ENCODE results near the gene CCNQ.
A peak's percentile ranks its signal among the peaks of the same experiment; 100 is the strongest.

The CCNQ gene

DNA sequence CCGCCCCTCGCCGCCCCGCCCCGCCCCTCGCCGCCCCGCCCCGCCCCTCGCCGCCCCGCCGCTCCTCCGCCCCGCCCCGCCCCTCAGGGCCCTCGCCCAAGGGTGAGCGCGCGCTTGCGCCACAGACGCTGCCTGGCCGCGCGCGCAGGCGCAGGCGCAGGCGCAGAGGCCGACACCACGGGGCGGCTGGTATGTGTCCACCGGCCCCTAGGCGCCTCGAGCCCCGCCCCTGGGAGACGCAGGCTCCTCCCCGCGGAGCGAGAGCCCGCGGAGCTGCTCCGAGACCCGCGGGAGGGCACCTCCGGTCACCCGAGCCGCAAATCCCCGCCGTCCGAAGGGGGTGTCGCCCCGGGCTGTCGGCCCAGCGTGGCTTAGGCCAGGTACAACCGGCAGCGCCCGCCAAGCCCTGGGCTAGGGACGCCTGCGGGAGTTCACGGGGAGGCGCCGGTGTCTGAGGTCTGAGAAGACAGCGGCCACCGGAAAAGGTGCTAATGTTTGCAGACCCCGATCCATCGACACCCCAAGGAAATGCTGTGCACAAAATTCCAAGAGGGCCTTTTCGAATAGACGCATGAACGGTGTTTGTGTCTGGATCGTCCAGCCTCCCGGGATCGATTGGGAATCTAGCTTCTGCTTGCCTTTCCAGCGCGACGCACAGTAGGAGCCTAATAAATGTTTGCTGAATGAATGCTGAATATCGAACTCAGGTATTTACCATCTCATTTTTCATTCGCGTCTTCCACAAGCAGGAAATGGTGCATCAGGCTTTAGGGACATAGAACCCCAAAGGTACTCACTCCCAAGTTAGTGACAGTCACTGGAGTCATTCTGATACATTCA is 473 bp upstream of the CCNQ start:
- DNase-seq (ENCODE audit: low read depth in 1 of 2, low spot score in 1 of 2): peak; percentile 73 to 79

- no peak for DNase-seq (ENCODE audit: low read depth in 1 of 2, low spot score in 1 of 2)
Measured at GRCh38 chrX:153596981-153597750, 1.8 kb downstream of the CCNQ start.

GRCh38 chrX:153595859-153596857 is 2.8 kb downstream of the CCNQ start:
- DNase-seq (ENCODE audit: low read depth in 1 of 2, low spot score in 1 of 2): no peak

GRCh38 chrX:153595387-153595786 is 3.6 kb downstream of the CCNQ start:
- DNase-seq (ENCODE audit: low read depth in 1 of 2, low spot score in 1 of 2): no peak

DNA sequence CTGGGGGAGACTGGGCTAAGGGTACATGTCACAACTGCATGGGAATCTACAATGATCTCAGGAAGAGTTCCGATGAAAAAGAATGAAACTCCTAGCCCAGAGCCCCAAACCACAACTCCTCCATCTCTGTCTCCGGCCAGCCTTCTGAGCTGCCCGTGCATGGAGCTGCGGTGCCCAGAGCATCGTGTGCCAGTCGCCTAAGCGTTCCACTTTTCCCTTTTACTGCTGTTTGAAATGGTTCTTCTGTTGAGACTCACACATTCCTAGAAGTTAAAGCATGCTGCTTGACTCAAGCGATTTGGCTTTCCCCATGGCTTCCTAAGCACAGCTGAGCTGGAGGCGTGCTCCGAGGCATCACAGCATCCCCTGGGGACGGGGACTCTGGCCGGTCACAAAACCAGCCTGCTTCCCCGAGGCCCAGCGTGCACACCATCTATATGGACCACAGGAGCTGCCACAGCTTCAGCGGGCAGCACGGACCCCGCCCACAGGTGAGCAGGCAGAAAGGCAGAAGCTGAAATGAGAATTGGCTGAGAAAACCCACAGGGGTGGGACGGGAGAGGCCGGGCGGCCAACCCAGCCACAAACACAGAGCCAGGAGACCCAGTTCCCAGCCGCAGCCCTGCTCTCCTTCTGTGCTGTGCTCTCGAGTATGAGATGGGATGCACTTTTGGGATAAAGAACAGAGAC is 5.0 kb downstream of the CCNQ start:
- no peak for DNase-seq (ENCODE audit: low read depth in 1 of 2, low spot score in 1 of 2)

- no peak for DNase-seq (ENCODE audit: low read depth in 1 of 2, low spot score in 1 of 2)
Measured at GRCh38 chrX:153592966-153593688, 5.8 kb downstream of the CCNQ start.

DNA sequence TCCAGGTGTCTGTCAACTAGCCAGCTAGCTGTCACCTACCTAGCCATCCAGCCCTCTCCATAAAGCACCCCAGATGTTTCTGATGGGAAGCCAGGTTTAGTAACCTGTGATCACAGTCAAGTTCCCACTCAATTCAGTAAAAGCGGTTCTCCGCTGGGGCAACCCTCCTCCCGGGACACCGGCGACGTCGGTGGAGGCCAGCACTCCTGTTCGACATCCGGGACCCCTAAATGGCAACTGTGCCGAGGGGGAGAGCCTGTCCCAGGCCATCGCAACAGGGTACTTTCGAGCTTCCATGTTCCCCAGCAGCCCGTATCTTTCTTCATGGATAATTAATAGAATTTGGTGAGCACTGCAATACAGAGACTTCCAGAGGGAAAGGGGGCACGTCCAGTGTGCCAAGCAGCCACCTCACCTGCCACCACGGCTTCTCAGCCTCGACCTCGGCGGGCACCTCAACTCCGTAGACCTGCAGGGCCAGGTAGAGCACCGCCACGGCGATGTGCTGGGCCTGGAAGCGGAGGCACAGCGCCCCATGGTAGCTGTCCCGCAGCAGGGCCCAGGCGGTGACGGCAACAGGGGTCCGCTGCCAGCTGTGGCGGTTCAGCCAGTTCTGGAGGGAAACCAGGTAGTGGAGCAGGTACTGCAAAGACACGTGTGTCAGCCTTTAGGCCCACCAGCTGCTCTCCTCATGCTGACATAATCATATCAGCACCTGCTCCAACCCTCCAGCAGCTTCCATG is 6.7 kb downstream of the CCNQ start:
- DNase-seq (ENCODE audit: low read depth in 1 of 2, low spot score in 1 of 2): no peak

GRCh38 chrX:153590961-153591956 is 7.7 kb downstream of the CCNQ start:
- no peak for DNase-seq (ENCODE audit: low read depth in 1 of 2, low spot score in 1 of 2)

- DNase-seq (ENCODE audit: low read depth in 1 of 2, low spot score in 1 of 2): no peak
Measured at GRCh38 chrX:153588782-153589446, 10.0 kb downstream of the CCNQ start.

- DNase-seq (ENCODE audit: low read depth in 1 of 2, low spot score in 1 of 2): no peak
Measured at GRCh38 chrX:153588021-153588781, 10.7 kb downstream of the CCNQ start.

DNA sequence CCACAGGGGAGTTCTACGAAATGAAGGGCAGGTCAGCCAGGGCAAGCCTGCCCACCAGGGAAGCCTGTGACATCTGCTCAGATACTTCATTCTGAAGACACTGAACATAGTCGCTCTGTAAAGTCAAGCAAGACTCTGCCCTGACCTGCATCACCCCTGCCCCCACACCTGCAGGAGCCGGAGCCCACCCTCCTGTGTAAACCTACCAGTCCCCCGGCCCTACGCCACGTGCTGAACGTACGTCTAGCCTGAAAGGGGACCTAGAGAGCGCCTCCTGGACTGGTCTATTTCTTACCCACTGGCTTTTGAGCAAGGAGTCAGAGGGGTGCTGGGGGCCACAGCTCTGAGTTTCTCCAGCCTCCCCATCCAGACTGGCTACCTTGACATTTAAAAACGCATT is 11.6 kb downstream of the CCNQ start:
- no peak for DNase-seq (ENCODE audit: low read depth in 1 of 2, low spot score in 1 of 2)

- DNase-seq (ENCODE audit: low read depth in 1 of 2, low spot score in 1 of 2): no peak
Measured at GRCh38 chrX:153585827-153586226, 13.1 kb downstream of the CCNQ start.

GRCh38 chrX:153583433-153583832 is 15.5 kb downstream of the CCNQ start:
- no peak for DNase-seq (ENCODE audit: low read depth in 1 of 2, low spot score in 1 of 2)

- DNase-seq (ENCODE audit: low read depth in 1 of 2, low spot score in 1 of 2): peak; percentile 23 to 44
Measured at GRCh38 chrX:153582896-153583295, 16.0 kb downstream of the CCNQ start.

DNA sequence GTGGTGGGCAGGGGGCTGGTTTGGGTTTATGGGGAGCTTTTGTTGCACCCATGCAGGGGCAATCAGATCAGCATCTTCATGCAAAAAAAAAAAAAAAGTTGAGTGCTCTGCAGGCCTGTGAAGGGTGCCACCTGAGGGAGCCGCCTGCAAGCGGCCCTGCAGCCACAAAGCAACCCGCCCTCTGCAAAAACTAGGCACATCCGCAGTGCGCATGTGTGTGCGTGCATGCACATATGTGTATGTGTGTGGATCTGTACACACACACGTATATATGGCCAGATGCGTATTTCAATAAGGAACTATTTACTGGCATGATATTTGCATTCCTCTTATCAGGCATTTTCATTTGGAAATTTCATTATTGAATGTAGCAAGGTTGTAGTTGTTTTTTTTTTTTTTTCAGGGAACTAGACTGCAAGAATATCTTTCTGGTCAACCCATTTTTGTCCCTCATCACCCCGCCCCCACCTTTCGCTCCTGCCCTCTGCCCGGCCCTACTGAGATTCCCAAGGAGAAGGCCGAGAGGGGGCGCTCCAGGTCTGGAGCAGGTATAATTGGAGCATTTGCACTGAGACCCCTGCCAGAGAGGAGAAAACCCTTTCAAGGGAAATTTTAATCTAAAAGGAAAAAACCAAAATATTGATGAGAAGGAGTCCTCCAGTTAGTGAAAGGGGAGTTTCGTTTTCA is 18.1 kb downstream of the CCNQ start:
- no peak for DNase-seq (ENCODE audit: low read depth in 1 of 2, low spot score in 1 of 2)

DNA sequence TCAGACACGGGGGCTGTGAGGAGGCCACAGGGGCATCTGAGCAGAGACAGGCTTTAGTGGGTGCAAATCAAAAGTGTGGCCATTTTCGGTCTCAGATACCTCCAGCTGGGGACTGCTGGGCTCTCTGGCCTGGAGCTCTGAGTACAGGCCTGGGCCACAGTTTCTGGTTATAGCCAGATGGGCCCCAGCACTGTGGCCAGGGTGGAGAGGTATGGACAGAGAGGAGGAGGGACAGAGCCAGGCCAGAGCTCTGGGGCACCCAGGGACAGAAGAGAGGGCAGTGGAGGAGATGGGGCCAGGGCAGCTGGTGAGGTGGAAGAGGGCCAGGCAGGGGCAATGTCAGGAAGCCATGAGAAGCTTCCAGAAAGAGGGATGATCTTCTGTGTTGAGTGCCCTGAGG is 20.1 kb downstream of the CCNQ start:
- DNase-seq (ENCODE audit: low read depth in 1 of 2, low spot score in 1 of 2): no peak

Measured in stimulated activated CD4-positive, alpha-beta T cell treated with anti-CD3 and anti-CD28 coated beads, Interleukin-15, amount 100 ng/mL, for 1 hour (primary cell).